Right lung (tissue), 5 donors: ENCODE results near the gene SRR. TPM values are rescaled to one million over a fixed set of nuclear protein-coding genes. Genes with fewer than 3 reads are reported as not detected.

Experiments
- DNase-seq, 2 donors: peaks; one replicate each; pipeline ENCODE4 v3.0.0-alpha.2; 2013
- polyA plus RNA-seq, 5 donors: library from polyadenylated mRNA; unstranded; fragments of 120-200 nt; gene quantifications; one replicate each; pipeline versions ENCODE4 v1.2.1 to v1.2.3, GENCODE V29; 2013; ENCODE audit warnings: inconsistent platforms in 1 of 5, low replicate concordance in 1 of 5; ENCODE audit not compliant: insufficient read length in 5 of 5, insufficient read depth in 1 of 5

The SRR gene
- polyA plus RNA-seq, 5 donors: 21.0 to 25.7 (median 24.7) TPM

DNA sequence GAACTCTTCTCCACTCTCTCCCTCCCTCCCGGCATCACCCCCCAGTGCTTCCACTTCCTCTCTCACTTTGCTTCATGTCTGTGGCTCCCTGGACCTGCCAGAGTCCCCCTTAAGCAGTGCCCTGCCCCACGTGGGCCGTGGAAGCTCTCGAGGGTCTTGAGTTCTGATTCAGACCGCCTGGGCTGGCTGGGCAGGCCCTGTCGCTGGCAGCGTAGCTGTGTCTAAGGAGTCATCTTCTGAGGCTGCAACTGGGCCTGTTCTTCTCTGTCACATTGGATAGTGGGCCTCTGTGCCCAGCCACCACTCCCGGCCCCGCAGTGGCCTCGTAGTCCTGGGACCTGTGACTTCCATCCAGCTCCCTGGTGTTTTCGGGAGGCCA lies 66.5 kb downstream of the SRR start:
- DNase-seq: no peak

- DNase-seq: no peak
Observed at GRCh38 chr17:2371183-2372130, 67.7 kb downstream of the SRR start.

DNA sequence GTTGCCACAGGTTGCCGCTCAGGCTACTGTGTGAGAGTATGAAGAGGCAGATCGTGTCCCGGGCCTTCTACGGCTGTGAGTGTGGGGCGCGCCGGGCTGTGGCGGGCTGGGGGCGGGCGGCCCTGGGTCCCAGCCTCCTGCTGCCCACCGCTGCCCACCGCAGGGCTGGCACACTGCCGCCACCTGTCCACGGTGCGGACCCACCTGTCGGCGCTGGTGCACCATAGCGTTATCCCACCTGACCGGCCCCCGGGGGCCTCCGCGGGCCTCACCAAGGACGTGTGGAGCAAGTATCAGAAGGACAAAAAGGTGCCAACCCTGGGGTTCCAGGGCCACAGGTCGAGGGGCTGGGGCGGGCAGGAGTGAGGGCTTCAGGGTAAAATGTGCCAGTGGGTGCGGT lies 68.4 kb downstream of the SRR start:
- no peak for DNase-seq

DNA sequence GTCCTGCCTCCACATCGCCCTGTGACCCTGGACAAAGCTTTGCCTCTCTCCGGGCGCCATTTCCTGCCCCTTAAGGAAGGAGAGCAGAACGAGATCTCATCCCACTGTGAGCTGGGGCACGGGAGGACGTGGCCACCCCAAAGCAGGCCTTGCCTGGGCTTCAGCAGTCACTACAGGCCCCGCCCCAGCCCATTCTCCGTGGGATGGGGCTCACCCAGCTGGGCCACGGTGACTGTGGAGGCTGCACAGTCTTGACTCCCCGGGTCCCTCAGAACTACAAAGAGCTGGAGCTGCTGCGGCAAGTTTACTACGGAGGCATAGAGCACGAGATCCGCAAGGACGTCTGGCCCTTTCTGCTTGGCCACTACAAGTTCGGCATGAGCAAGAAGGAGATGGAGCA lies 68.9 kb downstream of the SRR start:
- no peak for DNase-seq

- no peak for DNase-seq
Observed at GRCh38 chr17:2373179-2373578, 69.4 kb downstream of the SRR start.

Other genes with a start within 250 kb of the SRR start
- gene HIC1, start 248.8 kb upstream of the SRR start, polyA plus RNA-seq: 10 to 100 TPM; 15.1 to 51.9 (median 24.4) TPM
- 10 to 100 TPM; 30.9 to 42.6 (median 35.7) TPM for gene SMG6, start 165 bp upstream of the SRR start, polyA plus RNA-seq
- gene TSR1, start 32.5 kb downstream of the SRR start, polyA plus RNA-seq: 10 to 100 TPM; 29.8 to 39.1 (median 36.0) TPM
- 100 to 1,000 TPM in 1 of 5 donors, 10 to 100 TPM in 4; 68.8 to 103 (median 86.9) TPM for gene SGSM2, start 33.6 kb downstream of the SRR start, polyA plus RNA-seq
- gene MNT, start 97.1 kb downstream of the SRR start, polyA plus RNA-seq: 10 to 100 TPM; 10.2 to 20.2 (median 12.5) TPM
- gene METTL16, start 207.9 kb downstream of the SRR start, polyA plus RNA-seq: 10 to 100 TPM; 36.2 to 44.9 (median 38.7) TPM